HepG2 (cell line): ENCODE data around the gene TRPV2. TPM values are rescaled to one million over a fixed set of nuclear protein-coding genes. Genes with fewer than 3 reads are reported as not detected.

Experiments used
- AKAP8 ChIP-seq: sonication (generic); formaldehyde crosslinking; IDR thresholded peaks from 2 replicates; pipeline ENCODE4 v1.5.1; 2020; ENCODE audit warnings: mild to moderate bottlenecking, missing genetic modification reagents
- ATRX ChIP-seq: sonication (generic); formaldehyde crosslinking; IDR thresholded peaks from 2 replicates; pipeline ENCODE4 v1.4.0; 2020; ENCODE audit warnings: missing genetic modification reagents, borderline replicate concordance
- EED ChIP-seq: sonication (generic); formaldehyde crosslinking; IDR thresholded peaks from 2 replicates; pipeline ENCODE4 v1.5.0; 2020; ENCODE audit warnings: mild to moderate bottlenecking, missing genetic modification reagents
- FOXP1 ChIP-seq, 2 experiments: fragments of 450-650 bp in 1 of 2; IDR thresholded peaks; 2 replicates each; pipeline ENCODE4 v1.6.1; 2017 to 2018; ENCODE audit warnings: antibody characterized with exemption in 1 of 2
- HDAC2 ChIP-seq: sonication (generic); formaldehyde crosslinking; IDR thresholded peaks from 2 replicates; pipeline ENCODE4 v1.4.0; 2020; ENCODE audit warnings: missing genetic modification reagents
- KDM6A ChIP-seq: IDR thresholded peaks from 2 replicates; pipeline ENCODE4 v1.6.1; 2016; ENCODE audit warnings: low read depth
- PCBP1 ChIP-seq: fragments of 200-400 bp; formaldehyde crosslinking; IDR thresholded peaks from 2 replicates; pipeline ENCODE4 v1.6.1; 2017; ENCODE audit warnings: mild to moderate bottlenecking, low read depth, low read length, borderline replicate concordance
- PITX1 ChIP-seq: sonication (generic); formaldehyde crosslinking; IDR thresholded peaks from 2 replicates; pipeline ENCODE4 v1.5.1; 2020; ENCODE audit warnings: mild to moderate bottlenecking, missing genetic modification reagents
- PRPF4 ChIP-seq: fragments of 200-400 bp; formaldehyde crosslinking; IDR thresholded peaks from 2 replicates; pipeline ENCODE4 v1.6.1; 2016; ENCODE audit warnings: low read length, low read depth; ENCODE audit not compliant: poor library complexity, severe bottlenecking
- REST ChIP-seq, 2 experiments: IDR thresholded peaks; 2 replicates each; pipeline ENCODE4 v1.6.1; 2011 to 2012; ENCODE audit warnings: low read length in 2 of 2, borderline replicate concordance in 1 of 2, low read depth in 1 of 2, mild to moderate bottlenecking in 1 of 2, moderate library complexity in 1 of 2
- TARDBP ChIP-seq: sonication (generic); formaldehyde crosslinking; IDR thresholded peaks from 2 replicates; pipeline ENCODE4 v1.8.0; 2022; ENCODE audit warnings: mild to moderate bottlenecking, missing genetic modification reagents
- ZNF598 ChIP-seq: sonication (generic); formaldehyde crosslinking; IDR thresholded peaks from 2 replicates; pipeline ENCODE4 v1.5.1; 2020; ENCODE audit warnings: mild to moderate bottlenecking, missing genetic modification reagents, borderline replicate concordance
- polyA plus RNA-seq, 8 experiments: library from polyadenylated mRNA; depleted of rRNA in 3 of 8; stranded (reverse) in 7 of 8; unstranded in 1 of 8; fragments of >200 nt; fragmentation: Illumina TruSeq in 4 of 8; extraction: Trizol in 4 of 8; gene quantifications; 2 replicates each; pipeline versions ENCODE4 v1.2.1 to v1.2.3, GENCODE V29; 2011 to 2016; ENCODE audit warnings: low read depth in 4 of 8, missing spikeins in 1 of 8, mixed read lengths in 1 of 8; ENCODE audit not compliant: insufficient read depth in 1 of 8
- total RNA-seq, 5 experiments: library from RNA; depleted of rRNA; stranded (reverse); fragments of >200 nt; fragmentation: Illumina TruSeq; extraction: Trizol; gene quantifications; 2 replicates each; pipeline ENCODE4 v1.2.3, GENCODE V29; 2016; ENCODE audit warnings: low read depth in 1 of 5
- TF ChIP-seq, protein P1 (sequence below), 2 experiments: fragments of 450-650 bp in 1 of 2; sonication (generic) in 1 of 2; formaldehyde crosslinking in 1 of 2; IDR thresholded peaks; 2 replicates each; pipeline versions ENCODE4 v1.6.1 to v1.8.0; 2016 to 2022; ENCODE audit warnings: antibody characterized with exemption in 1 of 2, mild to moderate bottlenecking in 1 of 2, missing genetic modification reagents in 1 of 2

The TRPV2 gene
- total and polyA plus RNA-seq, 2 of the 13 experiments (the other 11 are each of a cell fraction or from before 2014, with no cell fraction given) = 13.6 to 21.3 TPM

- TF ChIP-seq, protein P1, sequence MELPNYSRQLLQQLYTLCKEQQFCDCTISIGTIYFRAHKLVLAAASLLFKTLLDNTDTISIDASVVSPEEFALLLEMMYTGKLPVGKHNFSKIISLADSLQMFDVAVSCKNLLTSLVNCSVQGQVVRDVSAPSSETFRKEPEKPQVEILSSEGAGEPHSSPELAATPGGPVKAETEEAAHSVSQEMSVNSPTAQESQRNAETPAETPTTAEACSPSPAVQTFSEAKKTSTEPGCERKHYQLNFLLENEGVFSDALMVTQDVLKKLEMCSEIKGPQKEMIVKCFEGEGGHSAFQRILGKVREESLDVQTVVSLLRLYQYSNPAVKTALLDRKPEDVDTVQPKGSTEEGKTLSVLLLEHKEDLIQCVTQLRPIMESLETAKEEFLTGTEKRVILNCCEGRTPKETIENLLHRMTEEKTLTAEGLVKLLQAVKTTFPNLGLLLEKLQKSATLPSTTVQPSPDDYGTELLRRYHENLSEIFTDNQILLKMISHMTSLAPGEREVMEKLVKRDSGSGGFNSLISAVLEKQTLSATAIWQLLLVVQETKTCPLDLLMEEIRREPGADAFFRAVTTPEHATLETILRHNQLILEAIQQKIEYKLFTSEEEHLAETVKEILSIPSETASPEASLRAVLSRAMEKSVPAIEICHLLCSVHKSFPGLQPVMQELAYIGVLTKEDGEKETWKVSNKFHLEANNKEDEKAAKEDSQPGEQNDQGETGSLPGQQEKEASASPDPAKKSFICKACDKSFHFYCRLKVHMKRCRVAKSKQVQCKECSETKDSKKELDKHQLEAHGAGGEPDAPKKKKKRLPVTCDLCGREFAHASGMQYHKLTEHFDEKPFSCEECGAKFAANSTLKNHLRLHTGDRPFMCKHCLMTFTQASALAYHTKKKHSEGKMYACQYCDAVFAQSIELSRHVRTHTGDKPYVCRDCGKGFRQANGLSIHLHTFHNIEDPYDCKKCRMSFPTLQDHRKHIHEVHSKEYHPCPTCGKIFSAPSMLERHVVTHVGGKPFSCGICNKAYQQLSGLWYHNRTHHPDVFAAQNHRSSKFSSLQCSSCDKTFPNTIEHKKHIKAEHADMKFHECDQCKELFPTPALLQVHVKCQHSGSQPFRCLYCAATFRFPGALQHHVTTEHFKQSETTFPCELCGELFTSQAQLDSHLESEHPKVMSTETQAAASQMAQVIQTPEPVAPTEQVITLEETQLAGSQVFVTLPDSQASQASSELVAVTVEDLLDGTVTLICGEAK (IDR thresholded peaks at IDR 0.05) = no peak
- TF ChIP-seq, protein P1 (CRISPR knock-in tag; IDR thresholded peaks at IDR 0.05) = peak; percentile 65
- no peak for TF ChIP-seq PITX1 (CRISPR knock-in tag)
- no peak for TF ChIP-seq ATRX (CRISPR knock-in tag)
- TF ChIP-seq REST (IDR thresholded peaks at IDR 0.05; ENCODE audit: borderline replicate concordance in 1 of 2, low read depth in 1 of 2, low read length in 2 of 2) = peak in 1 of 2 experiments; percentile 73; a peak in 1 of 4 replicates
- TF ChIP-seq PCBP1 = 0 out of 2 replicates have a peak, but pooled peaks have one; percentile 74
- TF ChIP-seq FOXP1 (IDR thresholded peaks at IDR 0.05) = no peak
- no peak; the same call in 1 of the 2 replicates for TF ChIP-seq FOXP1 (CRISPR knock-in tag; IDR thresholded peaks at IDR 0.05)
- no peak for TF ChIP-seq EED (CRISPR knock-in tag)
- TF ChIP-seq KDM6A (CRISPR knock-in tag) = no peak
- TF ChIP-seq TARDBP (CRISPR knock-in tag) = no peak
- no peak for TF ChIP-seq AKAP8
- TF ChIP-seq PRPF4 = no peak
- peak; percentile 18; the same call in 1 of the 2 replicates for TF ChIP-seq ZNF598 (CRISPR knock-in tag)
- peak; percentile 55; the same call in 1 of the 2 replicates for TF ChIP-seq HDAC2
Measured at GRCh38 chr17:16438557-16439302, 23.4 kb downstream of the TRPV2 start (continued).
